ENCODE data around the gene RFX4. TPM values are rescaled to one million over a fixed set of nuclear protein-coding genes. Genes with fewer than 3 reads are reported as not detected.
A peak's percentile ranks its signal among the peaks of the same experiment; 100 is the strongest.

Gene RFX4
- total RNA-seq, 1 donor from 2014 or later = not detected

DNA sequence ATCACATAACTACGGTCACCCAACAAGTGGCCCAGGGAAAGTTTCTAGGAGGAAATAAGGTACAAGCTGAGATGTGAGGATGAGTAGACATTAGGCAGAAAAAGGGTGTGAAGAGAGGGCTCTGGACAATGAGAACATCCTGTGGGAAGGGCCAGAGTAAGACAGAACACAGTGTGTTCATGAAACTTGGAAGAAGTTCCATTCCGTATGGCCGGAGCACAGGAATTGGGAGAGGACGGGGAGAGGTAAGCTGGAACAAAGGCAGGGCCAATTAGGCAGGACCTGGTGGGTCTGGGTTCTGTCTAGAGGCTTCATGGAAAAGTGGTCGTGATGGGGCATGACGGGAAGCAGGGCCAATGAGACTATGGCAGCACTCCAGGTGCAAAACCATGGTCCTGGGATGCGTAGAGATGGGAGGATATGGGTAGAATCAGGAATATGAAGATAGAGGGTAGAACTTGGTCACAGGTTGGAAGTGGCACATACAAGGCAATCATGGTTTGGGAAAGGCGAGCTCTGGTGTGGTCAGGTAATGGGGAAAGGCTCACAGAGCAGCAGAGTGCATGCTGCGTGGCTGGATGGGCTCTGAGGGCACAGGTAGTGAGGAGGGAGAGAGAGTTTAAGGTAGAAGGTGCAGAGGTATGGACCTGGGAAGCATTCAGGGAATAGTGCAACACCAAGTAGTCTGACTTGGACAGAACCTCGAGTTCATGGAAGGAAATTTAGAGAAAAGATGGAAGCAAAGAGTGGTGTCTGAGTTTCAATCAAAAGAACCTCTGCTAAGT, 93.0 kb downstream of the RFX4 start:
- peaks cover 10% of the 10 kb centered on the region for H3K27me3 ChIP-seq (ENCODE audit: control insufficient read depth, insufficient read depth, low read length)

DNA sequence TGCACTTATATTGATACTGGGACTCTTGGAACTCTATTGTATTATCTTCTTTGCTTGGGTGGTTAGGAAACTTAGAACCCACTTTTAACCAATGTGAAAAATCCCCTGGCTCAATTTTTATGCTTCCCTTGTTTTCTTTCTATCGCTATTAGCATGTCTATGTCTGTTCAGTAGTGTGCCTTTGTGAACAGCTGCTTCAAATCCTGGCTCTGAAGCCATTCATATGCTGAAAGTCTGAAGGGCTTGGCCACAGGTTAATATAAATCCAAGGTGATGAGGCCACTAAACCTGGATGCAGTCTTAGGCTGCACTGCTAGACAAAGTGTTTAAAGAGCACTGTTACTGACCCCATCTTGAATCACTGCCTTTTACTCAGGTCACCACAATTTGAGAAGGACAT, 96.8 kb downstream of the RFX4 start:
- H3K27me3 ChIP-seq (ENCODE audit: control insufficient read depth, insufficient read depth, low read length) = no peaks in the 10 kb centered on the region
- DNase-seq (ENCODE audit: low read depth) = no peak
- no peak overlapping the region for H3K4me3 ChIP-seq (ENCODE audit: low read depth, low read length)
- no peaks in the 10 kb centered on the region for H3K36me3 ChIP-seq (ENCODE audit: control insufficient read depth, insufficient read depth, low read length)
- TF ChIP-seq, protein P1, sequence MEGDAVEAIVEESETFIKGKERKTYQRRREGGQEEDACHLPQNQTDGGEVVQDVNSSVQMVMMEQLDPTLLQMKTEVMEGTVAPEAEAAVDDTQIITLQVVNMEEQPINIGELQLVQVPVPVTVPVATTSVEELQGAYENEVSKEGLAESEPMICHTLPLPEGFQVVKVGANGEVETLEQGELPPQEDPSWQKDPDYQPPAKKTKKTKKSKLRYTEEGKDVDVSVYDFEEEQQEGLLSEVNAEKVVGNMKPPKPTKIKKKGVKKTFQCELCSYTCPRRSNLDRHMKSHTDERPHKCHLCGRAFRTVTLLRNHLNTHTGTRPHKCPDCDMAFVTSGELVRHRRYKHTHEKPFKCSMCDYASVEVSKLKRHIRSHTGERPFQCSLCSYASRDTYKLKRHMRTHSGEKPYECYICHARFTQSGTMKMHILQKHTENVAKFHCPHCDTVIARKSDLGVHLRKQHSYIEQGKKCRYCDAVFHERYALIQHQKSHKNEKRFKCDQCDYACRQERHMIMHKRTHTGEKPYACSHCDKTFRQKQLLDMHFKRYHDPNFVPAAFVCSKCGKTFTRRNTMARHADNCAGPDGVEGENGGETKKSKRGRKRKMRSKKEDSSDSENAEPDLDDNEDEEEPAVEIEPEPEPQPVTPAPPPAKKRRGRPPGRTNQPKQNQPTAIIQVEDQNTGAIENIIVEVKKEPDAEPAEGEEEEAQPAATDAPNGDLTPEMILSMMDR (IDR thresholded peaks at IDR 0.05; ENCODE audit: insufficient read depth, low read length, poor library complexity, severe bottlenecking) = no peak

More for the DNA sequence above, 93.0 kb downstream of the RFX4 start:
- H3K4me3 ChIP-seq (ENCODE audit: low read depth, low read length) = no peak overlapping the region
- TF ChIP-seq, protein P1 (IDR thresholded peaks at IDR 0.05; ENCODE audit: insufficient read depth, low read length, poor library complexity, severe bottlenecking) = no peak
- DNase-seq (ENCODE audit: low read depth) = no peak
- H3K36me3 ChIP-seq (ENCODE audit: control insufficient read depth, insufficient read depth, low read length) = no peaks in the 10 kb centered on the region

DNA sequence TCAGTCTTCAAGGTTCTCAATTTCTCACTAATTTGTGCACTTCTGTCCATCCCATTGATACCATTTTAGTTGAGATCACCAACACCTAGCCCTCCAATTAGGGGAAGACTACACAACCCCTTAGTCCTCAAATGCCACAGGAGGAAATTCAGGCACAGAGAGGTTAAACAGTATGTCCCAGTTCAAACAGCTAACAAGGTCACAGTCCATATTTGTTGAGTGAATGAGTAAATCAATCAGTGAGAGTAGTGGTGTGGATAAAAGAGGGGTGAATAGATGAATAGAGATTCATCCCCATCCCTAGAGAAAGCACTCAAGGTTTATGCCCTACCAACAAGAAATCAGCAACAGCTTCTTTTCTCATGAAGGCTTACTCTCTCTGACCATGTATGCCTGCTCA, 97.5 kb downstream of the RFX4 start:
- TF ChIP-seq, protein P1 (IDR thresholded peaks at IDR 0.05; ENCODE audit: insufficient read depth, low read length, poor library complexity, severe bottlenecking) = no peak
- no peaks in the 10 kb centered on the region for H3K27me3 ChIP-seq (ENCODE audit: control insufficient read depth, insufficient read depth, low read length)
- H3K4me3 ChIP-seq (ENCODE audit: low read depth, low read length) = no peak overlapping the region
- no peaks in the 10 kb centered on the region for H3K36me3 ChIP-seq (ENCODE audit: control insufficient read depth, insufficient read depth, low read length)
- no peak for DNase-seq (ENCODE audit: low read depth)

DNA sequence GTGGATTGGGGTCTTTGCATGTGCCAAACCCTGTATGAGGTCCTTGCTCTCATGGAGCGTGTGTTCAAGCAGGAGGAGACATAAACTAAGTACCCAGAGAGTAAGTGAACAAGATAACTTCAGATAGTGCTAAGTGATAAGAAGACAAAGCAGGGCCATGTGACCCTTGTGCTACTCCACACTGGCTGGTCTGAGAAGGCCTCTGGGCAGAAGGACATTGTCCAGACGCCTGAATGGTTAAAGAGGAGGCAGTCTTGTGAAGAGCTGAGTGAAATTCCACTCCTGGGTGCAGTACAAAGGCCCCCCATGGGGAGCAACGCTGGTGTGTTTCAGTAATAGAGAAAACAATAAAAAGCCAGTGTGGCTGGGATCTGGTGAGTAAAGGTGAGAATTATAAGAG, 98.4 kb downstream of the RFX4 start:
- DNase-seq (ENCODE audit: low read depth) = no peak
- H3K4me3 ChIP-seq (ENCODE audit: low read depth, low read length) = no peak overlapping the region
- TF ChIP-seq, protein P1 (IDR thresholded peaks at IDR 0.05; ENCODE audit: insufficient read depth, low read length, poor library complexity, severe bottlenecking) = no peak
- no peaks in the 10 kb centered on the region for H3K27me3 ChIP-seq (ENCODE audit: control insufficient read depth, insufficient read depth, low read length)
- H3K36me3 ChIP-seq (ENCODE audit: control insufficient read depth, insufficient read depth, low read length) = no peaks in the 10 kb centered on the region

DNA sequence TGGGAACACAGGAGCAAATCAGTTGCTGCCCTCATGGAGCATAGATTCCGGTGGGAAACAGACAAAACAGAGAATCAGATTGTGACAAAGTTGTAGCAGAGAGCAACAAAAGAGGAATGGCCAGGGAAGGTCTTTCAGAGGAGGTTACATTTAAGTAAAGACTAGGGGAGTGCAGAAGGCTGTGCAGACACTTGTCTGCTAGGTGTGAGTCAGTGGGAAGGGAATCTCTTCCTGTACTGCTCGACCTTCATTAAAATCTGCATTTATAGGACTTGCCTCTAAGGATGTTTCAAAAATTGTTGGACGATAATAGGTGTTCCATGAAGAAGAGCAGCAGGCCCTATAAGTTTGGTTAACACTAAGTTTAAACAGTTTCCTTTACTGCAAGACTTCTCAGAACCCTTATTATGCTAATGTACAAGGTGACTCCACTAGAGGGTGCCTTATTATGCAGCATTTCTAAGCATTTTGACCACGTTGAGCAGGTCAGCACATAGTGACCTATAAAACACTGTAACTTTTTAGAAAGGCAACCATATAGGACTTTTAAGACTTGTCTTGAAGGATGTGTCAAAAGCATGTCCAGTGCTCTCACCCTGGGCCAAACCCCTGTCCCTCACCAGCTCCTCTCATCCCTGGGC, 99.9 kb downstream of the RFX4 start:
- no peak for DNase-seq (ENCODE audit: low read depth)
- TF ChIP-seq, protein P1 (IDR thresholded peaks at IDR 0.05; ENCODE audit: insufficient read depth, low read length, poor library complexity, severe bottlenecking) = peak; percentile 29

More for the DNA sequence above, 99.9 kb downstream of the RFX4 start:
- H3K27me3 ChIP-seq (ENCODE audit: control insufficient read depth, insufficient read depth, low read length) = no peaks in the 10 kb centered on the region
- no peak overlapping the region for H3K4me3 ChIP-seq (ENCODE audit: low read depth, low read length)
- no peaks in the 10 kb centered on the region for H3K36me3 ChIP-seq (ENCODE audit: control insufficient read depth, insufficient read depth, low read length)

Data from kidney epithelial cell (primary cell).